ENCODE results near the gene ZNF385A. TPM values are rescaled to one million over a fixed set of nuclear protein-coding genes. Genes with fewer than 3 reads are reported as not detected.

ZNF385A gene
- total RNA-seq, 2 donors from 2014 or later: 3.1 to 7.3 TPM

GRCh38 chr12:54377797-54378515, 6.6 kb downstream of the ZNF385A start:
- H3K4me3 ChIP-seq: no peak overlapping the region
- no peak overlapping the region for H3K27ac ChIP-seq
- no peaks in the 10 kb centered on the region for H3K36me3 ChIP-seq (replicated peaks in 1 of 2; ENCODE audit: insufficient read depth in 1 of 2, low read depth in 2 of 2)
- no peaks in the 10 kb centered on the region for H3K9me3 ChIP-seq
- H3K4me1 ChIP-seq: peaks cover 7% of the 10 kb centered on the region
- intact Hi-C loops (cut with DNase I): no loop called here
- ATAC-seq (no peak), DNase-seq (no peak)
- TF ChIP-seq POLR2A (IDR thresholded peaks at IDR 0.05) (no peak), CTCF (IDR thresholded peaks at IDR 0.05) (no peak)
- 76 to 83% methylated on average over 6 of the region's 6 CpGs for WGBS, 2 donors
- H3K27me3 ChIP-seq: no peaks in the 10 kb centered on the region

- no peaks in the 10 kb centered on the region for H3K27me3 ChIP-seq
- no peaks in the 10 kb centered on the region for H3K9me3 ChIP-seq
- intact Hi-C loops (cut with DNase I): no loop called here
- H3K36me3 ChIP-seq (replicated peaks in 1 of 2; ENCODE audit: insufficient read depth in 1 of 2, low read depth in 2 of 2): no peaks in the 10 kb centered on the region
- ATAC-seq: no peak
- DNase-seq: no peak
- H3K27ac ChIP-seq: no peak overlapping the region
- 64 to 85% methylated on average over 2 of the region's 2 CpGs for WGBS, 2 donors
- TF ChIP-seq CTCF (IDR thresholded peaks at IDR 0.05) (no peak), POLR2A (IDR thresholded peaks at IDR 0.05) (no peak)
- H3K4me3 ChIP-seq: no peak overlapping the region
- H3K4me1 ChIP-seq: peaks cover 10% of the 10 kb centered on the region
These were observed 7.5 kb downstream of the ZNF385A start for GRCh38 chr12:54377007-54377406.

- Histone ChIP-seq H3K36me3 (replicated peaks in 1 of 2; ENCODE audit: insufficient read depth in 1 of 2, low read depth in 2 of 2) (no peaks in the 10 kb centered on the region), H3K27ac (no peak overlapping the region), H3K4me1 (peaks cover 13% of the 10 kb centered on the region), H3K27me3 (no peaks in the 10 kb centered on the region), H3K4me3 (no peak overlapping the region), H3K9me3 (no peaks in the 10 kb centered on the region)
- ATAC-seq (no peak), DNase-seq (no peak)
- no peak for TF ChIP-seq POLR2A (IDR thresholded peaks at IDR 0.05)
- no peak for TF ChIP-seq CTCF (IDR thresholded peaks at IDR 0.05)
- 71 to 88% methylated on average over 4 of the region's 4 CpGs for WGBS, 2 donors
- intact Hi-C loops (cut with DNase I): no loop called here
These were observed 7.9 kb downstream of the ZNF385A start for GRCh38 chr12:54376596-54376995.

- Histone ChIP-seq H3K9me3 (no peaks in the 10 kb centered on the region), H3K27ac (no peak overlapping the region), H3K27me3 (no peaks in the 10 kb centered on the region), H3K4me1 (peaks cover 20% of the 10 kb centered on the region), H3K36me3 (replicated peaks in 1 of 2; ENCODE audit: insufficient read depth in 1 of 2, low read depth in 2 of 2) (no peaks in the 10 kb centered on the region), H3K4me3 (no peak overlapping the region)
- DNase-seq (no peak), ATAC-seq (no peak)
- WGBS, 2 donors: 67 to 83% methylated on average over 2 of the region's 2 CpGs
- TF ChIP-seq POLR2A (IDR thresholded peaks at IDR 0.05): no peak
- TF ChIP-seq CTCF (IDR thresholded peaks at IDR 0.05): no peak
- intact Hi-C loops (cut with DNase I): no loop called here
These were observed 9.3 kb downstream of the ZNF385A start for GRCh38 chr12:54375259-54375579.
